SK-N-MC (cell line): ENCODE measurements around the gene MEIKIN.

Source experiments
- EZH2 ChIP-seq: fragments of 200-600 bp; sonication (generic); IDR thresholded peaks from one replicate; pipeline ENCODE4 v1.6.1; 2017; ENCODE audit warnings: antibody characterized with exemption
- FOXP2 ChIP-seq: optimal IDR thresholded peaks from 2 replicates; pipeline ENCODE3; 2011; ENCODE audit warnings: mild to moderate bottlenecking, moderate library complexity; ENCODE audit not compliant: insufficient read depth; ENCODE audit errors: extremely low read length, control extremely low read depth
- POLR2AphosphoS5 ChIP-seq: IDR thresholded peaks from 2 replicates; pipeline ENCODE4 v1.6.1; 2012; ENCODE audit warnings: mild to moderate bottlenecking, low read depth, low read length, borderline replicate concordance

DNA sequence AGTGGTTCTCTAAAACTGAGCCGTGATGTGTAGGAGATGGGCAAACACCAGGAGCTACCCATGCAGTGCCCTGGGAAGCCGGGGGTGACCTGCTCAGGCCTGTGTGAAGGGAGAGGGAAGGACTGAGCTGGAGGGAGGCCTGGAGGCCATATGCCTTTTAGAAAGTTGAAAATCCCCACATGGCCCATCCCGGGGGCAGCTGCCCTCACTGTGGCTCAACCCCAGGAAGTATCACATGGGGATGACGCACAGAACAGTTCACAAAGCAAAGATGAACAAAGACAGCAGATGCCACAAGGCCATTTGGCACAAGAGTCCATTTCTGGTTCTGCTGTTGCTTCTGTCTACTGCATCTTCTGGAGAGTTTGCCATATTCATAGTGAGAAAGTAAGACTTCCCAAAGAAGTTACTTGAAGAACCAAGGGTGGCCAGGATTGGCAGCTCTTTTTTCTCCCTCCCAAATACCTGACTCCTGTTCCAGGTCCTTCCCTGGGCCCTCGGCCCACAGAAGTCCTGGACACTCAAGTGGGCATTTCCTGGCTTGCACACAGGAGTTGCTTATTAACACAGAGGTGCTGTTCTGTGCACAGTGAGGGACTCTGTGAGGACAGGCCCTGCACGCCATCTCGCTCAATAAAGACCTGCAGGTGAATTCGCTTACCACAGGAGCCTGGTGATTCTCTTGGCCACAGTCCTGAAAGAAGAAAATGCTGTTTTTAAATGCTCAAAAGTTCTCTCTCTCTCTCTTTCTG lies 40.9 kb upstream of the MEIKIN start:
- TF ChIP-seq POLR2AphosphoS5: no peak
- no peak for TF ChIP-seq EZH2
- TF ChIP-seq FOXP2: no peak
